Stimulated activated CD8-positive, alpha-beta memory T cell treated with anti-CD3 and anti-CD28 coated beads, Interleukin-2, amount 100 ng/mL, for 1 hour (primary cell): ENCODE measurements around the gene UBE2Q2.

ENCODE experiments used
- DNase-seq, 2 donors: peaks; one replicate each; pipeline ENCODE4 v3.0.0-alpha.2; 2020; ENCODE audit warnings: low read depth in 2 of 2

The UBE2Q2 gene

DNA sequence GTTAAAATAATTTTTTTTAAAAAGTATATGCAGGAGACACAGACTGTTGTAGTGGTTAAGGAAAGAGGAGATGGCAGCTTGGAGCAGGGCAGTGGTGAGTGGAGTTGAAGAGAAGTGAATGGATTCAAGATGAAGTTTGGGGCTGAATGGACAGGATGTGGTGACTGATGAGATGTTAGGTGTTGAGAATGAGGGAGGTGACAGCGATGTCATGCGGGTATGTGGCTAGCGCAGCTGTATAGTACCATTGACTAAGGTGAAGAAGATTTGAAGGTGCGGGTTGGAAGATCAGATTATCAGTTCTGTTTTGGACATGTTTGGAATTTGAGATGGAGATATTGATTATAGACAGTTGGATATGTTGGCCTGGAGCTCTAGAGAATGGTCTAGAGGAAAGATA, 80.5 kb downstream of the UBE2Q2 start:
- DNase-seq, result no peak

DNA sequence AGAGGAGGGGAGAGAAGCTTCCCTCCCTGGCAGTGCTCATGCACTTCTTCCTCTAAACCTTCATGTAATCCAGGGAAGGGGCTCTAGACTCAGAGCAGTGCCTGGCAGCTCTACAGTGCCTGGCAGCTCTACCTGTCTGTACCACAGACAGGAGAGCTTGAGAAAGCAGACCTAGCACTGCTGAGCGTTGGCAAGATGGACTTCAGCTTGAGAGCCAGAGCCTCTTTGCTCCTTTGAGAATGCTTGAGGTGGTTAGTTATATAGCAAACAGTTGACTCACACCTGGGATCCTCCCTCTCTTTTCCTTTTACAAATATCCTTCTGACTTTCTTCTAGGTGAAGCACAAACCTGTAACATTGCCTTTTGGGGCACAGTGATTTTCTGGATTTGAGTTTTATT, 81.3 kb downstream of the UBE2Q2 start:
- DNase-seq, result no peak

GRCh38 chr15:75925440-75925839, 82.2 kb downstream of the UBE2Q2 start:
- no peak for DNase-seq

DNA sequence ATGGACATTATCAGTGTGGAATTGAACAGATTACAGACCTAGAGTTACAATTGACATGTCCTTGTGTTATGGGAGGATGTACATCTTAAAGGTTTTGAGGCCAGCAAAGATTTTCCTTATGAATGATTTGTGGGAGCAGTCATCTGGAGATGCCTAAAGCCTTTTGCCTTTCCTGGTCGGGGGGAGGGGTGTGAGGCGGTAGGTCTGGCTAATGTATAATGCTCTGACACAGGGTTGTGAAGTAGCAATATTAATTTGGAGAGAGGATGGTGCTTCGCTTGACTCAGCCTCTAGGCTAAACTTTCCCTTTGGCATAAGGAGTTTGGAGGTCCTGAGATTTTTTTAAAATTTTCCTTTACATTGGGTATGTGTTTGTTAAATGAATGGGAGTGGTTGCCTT, 83.7 kb downstream of the UBE2Q2 start:
- DNase-seq, result no peak

DNA sequence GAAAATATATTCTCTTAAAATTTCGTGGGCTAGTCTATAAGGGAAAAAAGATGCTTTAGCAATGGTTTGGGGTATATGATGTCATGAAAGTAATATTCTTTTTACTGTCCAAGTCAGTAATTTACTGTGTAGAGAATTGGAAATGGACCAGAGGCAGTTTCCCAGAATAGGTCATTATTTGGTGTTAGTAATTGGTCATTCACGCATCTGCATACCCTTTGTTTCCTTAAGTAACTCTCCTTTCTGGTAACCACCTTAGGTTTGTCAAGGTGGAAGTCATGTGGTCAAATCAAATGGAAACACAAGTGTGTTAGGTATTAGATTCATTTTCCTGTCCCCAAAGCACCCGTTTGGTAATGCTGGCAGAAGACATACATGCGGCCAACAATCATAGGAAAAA, 84.4 kb downstream of the UBE2Q2 start:
- DNase-seq, result no peak

DNA sequence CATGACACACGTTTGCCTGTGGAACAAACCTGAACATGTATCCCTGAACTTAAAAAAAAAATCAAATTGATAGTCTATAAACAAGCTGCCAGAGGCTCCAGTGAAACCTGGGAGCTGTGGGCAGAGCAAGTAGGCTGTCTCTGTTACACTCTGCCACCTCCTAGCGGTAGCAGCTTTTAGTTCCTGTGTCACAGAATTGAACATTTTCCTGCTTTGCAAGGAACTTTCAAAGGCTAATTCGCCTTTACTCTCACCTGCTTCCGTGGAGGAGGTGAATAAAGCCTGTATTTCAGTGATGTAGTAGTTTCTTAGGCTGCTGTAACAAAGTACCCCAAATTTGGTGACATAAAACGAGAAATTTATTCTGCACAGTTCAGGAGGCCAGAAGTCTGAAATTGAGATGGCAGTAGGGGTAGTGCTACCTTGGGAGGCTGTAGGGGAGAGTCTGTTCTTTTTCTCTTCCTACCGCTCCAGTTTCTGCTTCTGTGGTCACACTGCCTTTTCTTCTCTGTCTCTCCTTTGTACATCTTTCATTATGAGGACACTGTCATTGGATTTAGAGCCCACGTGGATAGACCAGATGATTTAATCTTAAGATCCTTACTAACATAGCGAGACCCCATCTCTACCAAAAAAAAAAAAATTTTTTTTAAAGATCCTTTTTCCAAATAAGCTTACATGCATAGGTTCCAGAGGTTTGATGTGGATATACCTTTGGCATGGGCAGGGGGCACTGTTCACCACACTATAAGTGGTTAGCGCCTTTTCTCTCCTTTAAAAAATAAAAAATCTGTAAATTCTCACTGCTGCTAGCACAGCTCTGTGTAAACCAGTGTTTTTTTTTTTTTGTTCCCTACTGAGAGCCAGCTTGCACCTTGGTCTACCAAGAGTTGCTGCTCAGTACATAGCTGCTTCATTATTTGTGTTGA, 85.7 kb downstream of the UBE2Q2 start:
- no peak for DNase-seq

DNA sequence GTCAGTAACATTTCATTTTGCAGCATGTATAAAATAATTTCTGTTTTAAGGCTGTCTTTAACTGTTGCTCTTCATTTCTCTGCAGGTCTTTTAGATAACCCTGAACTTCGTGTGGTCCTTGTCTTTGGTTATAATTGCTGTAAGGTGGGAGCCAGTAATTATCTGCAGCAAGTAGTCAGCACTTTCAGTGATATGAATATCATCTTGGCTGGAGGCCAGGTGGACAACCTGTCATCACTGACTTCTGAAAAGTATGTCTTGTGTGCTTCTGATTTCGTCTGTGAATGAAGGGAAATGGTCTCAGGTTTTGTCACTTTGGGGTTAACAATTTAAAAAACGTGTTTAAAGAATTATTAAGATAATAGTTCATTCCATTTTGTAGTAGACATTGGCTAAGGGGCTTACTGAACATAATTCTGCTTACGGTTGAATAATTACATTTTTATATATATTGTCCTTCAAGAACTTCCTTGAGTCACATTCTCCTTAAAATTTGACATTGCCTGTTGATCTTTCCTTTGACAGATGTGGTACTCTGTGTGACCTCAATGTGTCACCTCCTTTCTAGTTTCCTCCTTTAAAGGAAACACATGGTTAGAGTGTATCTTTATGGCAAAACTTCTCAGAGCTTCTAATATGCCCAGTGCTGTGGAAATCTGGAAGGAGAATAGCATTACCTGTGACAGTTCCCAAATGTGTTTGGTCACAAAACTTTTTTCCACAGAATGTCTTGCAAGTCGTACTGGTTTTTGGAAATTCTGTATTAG, 86.7 kb downstream of the UBE2Q2 start:
- DNase-seq, result no peak

DNA sequence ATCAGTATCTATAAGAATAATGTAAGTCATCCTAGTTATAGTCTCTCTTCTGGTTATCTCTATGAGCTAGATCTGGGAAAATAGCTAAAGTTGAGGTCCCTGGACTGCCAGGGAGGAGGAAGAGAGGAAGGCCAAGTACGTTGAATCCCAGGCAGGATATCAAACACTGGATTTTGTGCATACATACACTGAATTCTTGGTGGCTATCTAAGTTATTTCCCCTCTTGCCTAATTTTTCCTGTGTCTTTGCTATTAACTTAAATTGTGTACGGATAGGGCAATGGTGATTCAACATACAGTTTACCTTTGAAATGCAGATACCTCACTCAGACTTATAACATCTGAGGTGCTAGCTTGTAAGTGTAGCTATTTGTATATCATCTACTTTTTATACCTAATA, 87.6 kb downstream of the UBE2Q2 start:
- DNase-seq, result no peak

- DNase-seq, result no peak
Measured at GRCh38 chr15:75942464-75942863, 99.2 kb downstream of the UBE2Q2 start.

- no peak for DNase-seq
Measured at GRCh38 chr15:75943246-75943645, 100.0 kb downstream of the UBE2Q2 start.

DNA sequence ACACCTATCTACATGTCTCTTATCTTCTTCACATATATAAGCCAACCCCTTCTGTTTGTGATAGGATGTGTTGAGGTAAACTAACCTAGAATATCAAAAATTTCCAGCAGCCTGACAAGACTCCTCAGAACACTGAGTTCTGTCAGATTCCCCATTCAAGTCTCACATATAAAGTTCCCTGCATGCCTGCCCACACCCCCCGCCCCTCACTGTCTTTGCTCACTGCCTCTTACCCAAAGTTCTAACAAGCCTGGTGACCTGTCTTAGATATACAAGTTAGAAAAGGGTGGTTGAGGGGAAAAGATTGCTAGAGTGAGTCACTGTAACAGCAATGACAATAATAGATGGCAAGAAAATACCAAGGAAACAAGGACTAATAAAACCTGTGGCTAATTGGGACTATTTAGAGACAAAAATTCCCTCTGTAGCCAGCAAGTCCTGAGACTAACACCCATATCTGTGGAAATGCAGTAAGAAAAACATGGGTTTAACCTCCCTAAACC, 100.5 kb downstream of the UBE2Q2 start:
- DNase-seq, result no peak

- no peak for DNase-seq
Measured at GRCh38 chr15:75945953-75946352, 102.7 kb downstream of the UBE2Q2 start.

GRCh38 chr15:75947092-75947491, 103.8 kb downstream of the UBE2Q2 start:
- no peak for DNase-seq

GRCh38 chr15:75948761-75949296, 105.6 kb downstream of the UBE2Q2 start:
- no peak for DNase-seq
